ENCODE measurements around the gene TNFSF12. TPM values are rescaled to one million over a fixed set of nuclear protein-coding genes. Genes with fewer than 3 reads are reported as not detected.
A peak's percentile ranks its signal among the peaks of the same experiment; 100 is the strongest.

TNFSF12 gene
- total RNA-seq, 4 donors from 2014 or later = 12.7 to 28.4 (median 18.0) TPM

DNA sequence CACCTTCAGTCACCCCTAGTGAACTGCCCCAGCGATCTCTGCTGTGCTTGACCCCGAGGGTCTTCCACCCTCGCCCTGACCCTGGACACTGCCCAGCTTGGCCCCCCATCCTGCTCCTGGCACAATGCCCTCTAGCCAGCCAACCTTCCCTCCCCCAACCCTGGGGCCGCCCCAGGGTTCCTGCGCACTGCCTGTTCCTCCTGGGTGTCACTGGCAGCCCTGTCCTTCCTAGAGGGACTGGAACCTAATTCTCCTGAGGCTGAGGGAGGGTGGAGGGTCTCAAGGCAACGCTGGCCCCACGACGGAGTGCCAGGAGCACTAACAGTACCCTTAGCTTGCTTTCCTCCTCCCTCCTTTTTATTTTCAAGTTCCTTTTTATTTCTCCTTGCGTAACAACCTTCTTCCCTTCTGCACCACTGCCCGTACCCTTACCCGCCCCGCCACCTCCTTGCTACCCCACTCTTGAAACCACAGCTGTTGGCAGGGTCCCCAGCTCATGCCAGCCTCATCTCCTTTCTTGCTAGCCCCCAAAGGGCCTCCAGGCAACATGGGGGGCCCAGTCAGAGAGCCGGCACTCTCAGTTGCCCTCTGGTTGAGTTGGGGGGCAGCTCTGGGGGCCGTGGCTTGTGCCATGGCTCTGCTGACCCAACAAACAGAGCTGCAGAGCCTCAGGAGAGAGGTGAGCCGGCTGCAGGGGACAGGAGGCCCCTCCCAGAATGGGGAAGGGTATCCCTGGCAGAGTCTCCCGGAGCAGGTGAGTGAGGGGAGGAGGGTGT is 9.9 kb downstream of the TNFSF12 start, which contains the start of gene TNFSF13:
TNFSF13 (plus strand) TSS at position 207 of the 776 bp plus-strand sequence; CDS start at position 497, 290 bp downstream.
- TF ChIP-seq EP300 (IDR thresholded peaks at IDR 0.05) (no peak), CTCF (IDR thresholded peaks at IDR 0.05) (no peak), POLR2AphosphoS5 (IDR thresholded peaks at IDR 0.05) (no peak), POLR2A (IDR thresholded peaks at IDR 0.05) (no peak)
- DNase-seq (ENCODE audit: low spot score in 2 of 2) = no peak
- peaks cover 7% of the 10 kb centered on the region for H3K36me3 ChIP-seq
- WGBS = 18% methylated on average over 16 of the region's 16 CpGs
- no peaks in the 10 kb centered on the region for H3K9me3 ChIP-seq
- H3K27me3 ChIP-seq = no peaks in the 10 kb centered on the region
- H3K4me3 ChIP-seq = peak within 1 kb of the TSS; percentile 96
- peaks cover 56% of the 10 kb centered on the region for H3K4me1 ChIP-seq
- H3K27ac ChIP-seq = peak within 1 kb of the TSS; percentile 92

DNA sequence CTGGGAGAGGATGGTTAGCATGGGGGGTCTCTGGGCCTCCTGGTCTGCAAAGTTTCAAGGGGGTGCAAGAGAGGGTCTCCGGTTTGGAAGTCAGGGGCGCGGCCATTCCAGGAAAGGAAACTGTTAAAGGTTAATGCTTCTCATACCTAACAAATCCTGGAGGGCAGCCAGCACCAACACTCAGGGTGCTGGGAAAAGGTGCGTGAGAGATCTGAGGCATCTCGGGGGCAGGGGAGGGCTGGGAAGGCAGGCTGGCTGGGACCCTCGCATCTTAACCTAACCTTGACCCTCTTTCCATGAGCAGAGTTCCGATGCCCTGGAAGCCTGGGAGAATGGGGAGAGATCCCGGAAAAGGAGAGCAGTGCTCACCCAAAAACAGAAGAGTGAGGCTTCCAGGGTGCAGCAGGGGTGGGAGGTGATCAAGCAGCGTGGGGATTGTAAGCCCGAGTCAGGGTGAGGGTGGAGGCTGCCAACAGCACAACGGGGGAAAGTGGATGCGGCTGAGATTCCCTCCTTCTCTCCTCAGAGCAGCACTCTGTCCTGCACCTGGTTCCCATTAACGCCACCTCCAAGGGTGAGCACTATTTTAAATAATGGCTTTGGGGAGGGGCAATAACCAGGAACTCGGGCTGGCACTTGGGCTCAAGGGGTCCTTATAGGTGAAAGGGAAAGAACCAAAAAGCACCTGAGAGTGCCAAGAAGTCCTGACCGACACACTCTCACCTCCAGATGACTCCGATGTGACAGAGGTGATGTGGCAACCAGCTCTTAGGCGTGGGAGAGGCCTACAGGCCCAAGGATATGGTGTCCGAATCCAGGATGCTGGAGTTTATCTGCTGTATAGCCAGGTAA is 10.7 kb downstream of the TNFSF12 start:
- Histone ChIP-seq H3K36me3 (peaks cover 14% of the 10 kb centered on the region), H3K4me3 (peak overlapping the region; percentile 96), H3K4me1 (peaks cover 57% of the 10 kb centered on the region), H3K27ac (peak overlapping the region; percentile 95), H3K27me3 (no peaks in the 10 kb centered on the region), H3K9me3 (no peaks in the 10 kb centered on the region)
- 50% methylated on average over 18 of the region's 18 CpGs for WGBS
- DNase-seq (ENCODE audit: low spot score in 2 of 2) = no peak
- no peak for TF ChIP-seq POLR2A (IDR thresholded peaks at IDR 0.05)
- no peak for TF ChIP-seq POLR2AphosphoS5 (IDR thresholded peaks at IDR 0.05)
- TF ChIP-seq EP300 (IDR thresholded peaks at IDR 0.05) = no peak
- TF ChIP-seq CTCF (IDR thresholded peaks at IDR 0.05) = no peak

DNA sequence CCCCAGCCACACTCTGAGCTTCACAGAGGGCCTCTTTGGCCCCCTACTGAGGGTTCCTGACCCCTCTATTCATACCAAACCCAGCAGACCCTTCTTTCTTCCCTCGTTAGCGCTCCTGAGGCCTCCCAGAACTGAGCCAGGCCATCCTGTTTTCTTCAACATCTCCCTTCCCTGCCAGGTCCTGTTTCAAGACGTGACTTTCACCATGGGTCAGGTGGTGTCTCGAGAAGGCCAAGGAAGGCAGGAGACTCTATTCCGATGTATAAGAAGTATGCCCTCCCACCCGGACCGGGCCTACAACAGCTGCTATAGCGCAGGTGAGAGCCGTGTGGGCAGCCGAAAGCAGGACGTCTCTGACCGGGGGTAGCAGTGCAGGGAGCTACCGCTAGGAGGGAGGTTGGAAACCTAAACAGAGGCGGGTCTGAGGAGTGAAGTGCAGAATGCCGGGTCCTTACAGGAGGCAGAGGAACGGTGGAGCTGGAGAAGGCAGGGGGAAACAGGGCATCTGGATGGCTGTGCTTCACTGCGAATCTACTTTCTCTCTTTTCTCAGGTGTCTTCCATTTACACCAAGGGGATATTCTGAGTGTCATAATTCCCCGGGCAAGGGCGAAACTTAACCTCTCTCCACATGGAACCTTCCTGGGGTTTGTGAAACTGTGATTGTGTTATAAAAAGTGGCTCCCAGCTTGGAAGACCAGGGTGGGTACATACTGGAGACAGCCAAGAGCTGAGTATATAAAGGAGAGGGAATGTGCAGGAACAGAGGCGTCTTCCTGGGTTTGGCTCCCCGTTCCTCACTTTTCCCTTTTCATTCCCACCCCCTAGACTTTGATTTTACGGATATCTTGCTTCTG is 11.5 kb downstream of the TNFSF12 start:
- no peaks in the 10 kb centered on the region for H3K27me3 ChIP-seq
- 30% methylated on average over 22 of the region's 22 CpGs for WGBS
- H3K4me1 ChIP-seq = peaks cover 57% of the 10 kb centered on the region
- peak; percentile 52 to 64 for TF ChIP-seq CTCF (IDR thresholded peaks at IDR 0.05)
- TF ChIP-seq POLR2A (IDR thresholded peaks at IDR 0.05) = no peak
- H3K9me3 ChIP-seq = no peaks in the 10 kb centered on the region
- peak in 1 of 2 donors; percentile 82 for DNase-seq (ENCODE audit: low spot score in 2 of 2)
- H3K4me3 ChIP-seq = peak overlapping the region; percentile 96
- peak overlapping the region; percentile 95 for H3K27ac ChIP-seq
- peaks cover 22% of the 10 kb centered on the region for H3K36me3 ChIP-seq

GRCh38 chr17:7561028-7561575 is 12.2 kb downstream of the TNFSF12 start:
- Histone ChIP-seq H3K27ac (peak overlapping the region; percentile 95), H3K4me1 (peaks cover 57% of the 10 kb centered on the region), H3K36me3 (peaks cover 29% of the 10 kb centered on the region), H3K27me3 (no peaks in the 10 kb centered on the region), H3K4me3 (peak overlapping the region; percentile 96), H3K9me3 (no peaks in the 10 kb centered on the region)
- under 1% methylated on average over 29 of the region's 32 CpGs for WGBS
- TF ChIP-seq EP300 (IDR thresholded peaks at IDR 0.05) (no peak), POLR2A (IDR thresholded peaks at IDR 0.05) (no peak), CTCF (IDR thresholded peaks at IDR 0.05) (peak; percentile 76 to 86), POLR2AphosphoS5 (IDR thresholded peaks at IDR 0.05) (peak in 1 of 3 donors; percentile 51)
- DNase-seq (ENCODE audit: low spot score in 2 of 2) = peak; percentile 96

Measured in suprapubic skin (tissue), 4 donors.